Panc1 (cell line): Measurements from ENCODE around the gene DHX57. TPM values are rescaled to one million over a fixed set of nuclear protein-coding genes. Genes with fewer than 3 reads are reported as not detected.
"Not testable (repeated sequence)": the region's sequence is repeated elsewhere in the genome, so short reads cannot be mapped to it uniquely, and the experiment has no call there.

Experiments
- ATAC-seq: fragments of 200-7000 bp; cut with Tn5 transposase; 2 replicates; pipeline ENCODE4 v1.9.1; 2020; ENCODE audit warnings: mild to moderate bottlenecking, moderate library complexity
- BruUV-seq: library from RNA; stranded (reverse); fragments of 400-500 nt; replicated peaks from 2 replicates; lab custom pipeline; 2021; lab: Mats Ljungman, UMichigan
- CTCF ChIA-PET: fragments of 300-600 bp; sonication (Branson Sonifier 250); formaldehyde crosslinking; loops from one replicate; lab custom pipeline; 2022; ENCODE audit warnings: antibody characterized with exemption; lab: Charles Lee
- POLR2A ChIA-PET: fragments of 300-600 bp; sonication (Branson Sonifier 250); formaldehyde crosslinking; loops from one replicate; lab custom pipeline; 2022; ENCODE audit warnings: antibody characterized with exemption; lab: Charles Lee
- DNase-seq: peaks from one replicate; pipeline ENCODE4 v3.0.0-alpha.2; 2010; ENCODE audit warnings: low read depth, low spot score
- H3K27ac ChIP-seq: 2 replicates; pipeline ENCODE4 v1.5.1; 2011; ENCODE audit warnings: mild to moderate bottlenecking, low read length, inconsistent platforms
- H3K27me3 ChIP-seq: fragments of 200-500 bp; sonication (Bioruptor generic); 2 replicates; pipeline ENCODE4 v1.6.0; 2014; ENCODE audit warnings: low read length, inconsistent platforms; ENCODE audit not compliant: control insufficient read depth, insufficient read depth
- H3K36me3 ChIP-seq: fragments of 200-500 bp; sonication (Bioruptor generic); 2 replicates; pipeline ENCODE4 v1.5.1; 2014; ENCODE audit warnings: inconsistent platforms, mild to moderate bottlenecking, low read length, moderate library complexity; ENCODE audit not compliant: control insufficient read depth, insufficient read depth
- H3K4me1 ChIP-seq: 2 replicates; pipeline ENCODE4 v1.5.1; 2011; ENCODE audit warnings: inconsistent platforms, mild to moderate bottlenecking, low read length, moderate library complexity; ENCODE audit not compliant: control insufficient read depth, insufficient read depth
- H3K4me3 ChIP-seq, 2 experiments: 2 replicates each; pipeline ENCODE4 v1.5.1; 2011 to 2012; ENCODE audit warnings: low read depth in 2 of 2, low read length in 2 of 2, mild to moderate bottlenecking in 2 of 2, inconsistent platforms in 1 of 2, moderate library complexity in 1 of 2
- H3K9me3 ChIP-seq: fragments of 200-500 bp; sonication (Bioruptor generic); 2 replicates; pipeline ENCODE4 v1.5.1; 2014; ENCODE audit warnings: low read depth, mild to moderate bottlenecking, inconsistent platforms, low read length, moderate library complexity; ENCODE audit not compliant: control insufficient read depth, insufficient read depth
- CTCF ChIP-seq: fragments of 450-650 bp; IDR thresholded peaks from 2 replicates; pipeline ENCODE4 v1.5.1; 2017; ENCODE audit warnings: mild to moderate bottlenecking
- POLR2AphosphoS5 ChIP-seq: IDR thresholded peaks from 2 replicates; pipeline ENCODE4 v1.6.1; 2012; ENCODE audit warnings: mild to moderate bottlenecking, low read depth, low read length, moderate library complexity
- SIN3A ChIP-seq: IDR thresholded peaks from 2 replicates; pipeline ENCODE4 v1.6.1; 2012; ENCODE audit warnings: low read depth, mild to moderate bottlenecking, low read length, moderate library complexity, borderline replicate concordance; ENCODE audit not compliant: insufficient read depth
- TCF7L2 ChIP-seq: IDR thresholded peaks from 2 replicates; pipeline ENCODE4 v1.6.1; 2011; ENCODE audit warnings: mild to moderate bottlenecking, low read depth, low read length, inconsistent platforms
- in situ Hi-C: cut with HindIII; loops from 2 replicates; pipeline ENCODE4 v1.10.0; 2016; ENCODE audit warnings: low sequenced_read_pairs, low pct_unique_long_range_greater_than_20kb
- intact Hi-C: fragments of 100-400 bp; cut with micrococcal nuclease; formaldehyde crosslinking; loops from one replicate; pipeline ENCODE4 v1.10.0; 2022; ENCODE audit not compliant: unreplicated experiment
- total RNA-seq: library from RNA; stranded (reverse); gene quantifications from one replicate; pipeline ENCODE4 v1.2.1, GENCODE V29; 2021; ENCODE audit not compliant: unreplicated experiment
- TF ChIP-seq, protein P1 (sequence below), 2 experiments: IDR thresholded peaks; 2 replicates each; pipeline ENCODE4 v1.6.1; 2011 to 2012; ENCODE audit warnings: low read depth in 2 of 2, control low read depth in 1 of 2, low read length in 1 of 2, mild to moderate bottlenecking in 1 of 2, moderate library complexity in 1 of 2; ENCODE audit not compliant: insufficient read depth in 1 of 2

The DHX57 gene
- total RNA-seq, 1 experiment from 2014 or later: 20.6 TPM

DNA sequence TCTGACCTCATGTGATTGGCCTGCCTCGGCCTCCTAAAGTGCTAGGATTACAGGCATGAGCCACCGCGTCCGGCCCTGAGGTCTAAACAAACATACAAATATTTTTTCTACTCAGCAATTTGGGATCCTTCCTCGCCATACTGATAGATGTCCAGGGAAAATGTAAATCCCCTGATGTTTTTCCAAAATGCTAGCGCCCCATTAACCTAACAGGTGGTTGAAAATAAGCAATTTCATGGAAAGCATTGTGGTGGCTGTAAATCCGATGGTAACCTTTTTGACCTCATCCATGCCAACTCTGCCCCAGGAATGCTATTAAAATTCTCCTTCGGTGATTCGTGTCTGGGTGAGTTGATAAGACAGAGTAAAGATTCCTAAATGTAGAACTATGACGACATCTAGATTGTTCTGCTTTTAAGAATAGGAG, 78.5 kb downstream of the DHX57 start:
- ATAC-seq (peak; percentile 67), DNase-seq (no peak)
- Histone ChIP-seq H3K4me3 (no peak overlapping the region), H3K36me3 (no peaks in the 10 kb centered on the region), H3K27ac (no peak overlapping the region; the same call in 1 of the 2 replicates), H3K27me3 (no peaks in the 10 kb centered on the region), H3K9me3 (no peaks in the 10 kb centered on the region), H3K4me1 (peaks cover 12% of the 10 kb centered on the region)
- in situ Hi-C loops: no loop called here
- ChIA-PET CTCF (no interaction called here), POLR2A (no interaction called here)
- TF ChIP-seq SIN3A: no peak
- TF ChIP-seq CTCF: no peak
- no peak; the same call in 1 of the 2 replicates for TF ChIP-seq TCF7L2
- TF ChIP-seq, protein P1, sequence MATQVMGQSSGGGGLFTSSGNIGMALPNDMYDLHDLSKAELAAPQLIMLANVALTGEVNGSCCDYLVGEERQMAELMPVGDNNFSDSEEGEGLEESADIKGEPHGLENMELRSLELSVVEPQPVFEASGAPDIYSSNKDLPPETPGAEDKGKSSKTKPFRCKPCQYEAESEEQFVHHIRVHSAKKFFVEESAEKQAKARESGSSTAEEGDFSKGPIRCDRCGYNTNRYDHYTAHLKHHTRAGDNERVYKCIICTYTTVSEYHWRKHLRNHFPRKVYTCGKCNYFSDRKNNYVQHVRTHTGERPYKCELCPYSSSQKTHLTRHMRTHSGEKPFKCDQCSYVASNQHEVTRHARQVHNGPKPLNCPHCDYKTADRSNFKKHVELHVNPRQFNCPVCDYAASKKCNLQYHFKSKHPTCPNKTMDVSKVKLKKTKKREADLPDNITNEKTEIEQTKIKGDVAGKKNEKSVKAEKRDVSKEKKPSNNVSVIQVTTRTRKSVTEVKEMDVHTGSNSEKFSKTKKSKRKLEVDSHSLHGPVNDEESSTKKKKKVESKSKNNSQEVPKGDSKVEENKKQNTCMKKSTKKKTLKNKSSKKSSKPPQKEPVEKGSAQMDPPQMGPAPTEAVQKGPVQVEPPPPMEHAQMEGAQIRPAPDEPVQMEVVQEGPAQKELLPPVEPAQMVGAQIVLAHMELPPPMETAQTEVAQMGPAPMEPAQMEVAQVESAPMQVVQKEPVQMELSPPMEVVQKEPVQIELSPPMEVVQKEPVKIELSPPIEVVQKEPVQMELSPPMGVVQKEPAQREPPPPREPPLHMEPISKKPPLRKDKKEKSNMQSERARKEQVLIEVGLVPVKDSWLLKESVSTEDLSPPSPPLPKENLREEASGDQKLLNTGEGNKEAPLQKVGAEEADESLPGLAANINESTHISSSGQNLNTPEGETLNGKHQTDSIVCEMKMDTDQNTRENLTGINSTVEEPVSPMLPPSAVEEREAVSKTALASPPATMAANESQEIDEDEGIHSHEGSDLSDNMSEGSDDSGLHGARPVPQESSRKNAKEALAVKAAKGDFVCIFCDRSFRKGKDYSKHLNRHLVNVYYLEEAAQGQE (IDR thresholded peaks at IDR 0.05; ENCODE audit: insufficient read depth in 1 of 2, low read depth in 2 of 2, low read length in 1 of 2): no peak
- TF ChIP-seq POLR2AphosphoS5: no peak
- BruUV-seq: no TSS peak
- intact Hi-C loops: no loop called here

- DNase-seq, POLR2A ChIA-PET, BruUV-seq, H3K9me3 ChIP-seq, H3K27me3 ChIP-seq, intact Hi-C loops, H3K4me3 ChIP-seq, in situ Hi-C loops, CTCF ChIA-PET, H3K36me3 ChIP-seq, ATAC-seq, H3K27ac ChIP-seq: not testable (repeated sequence)
- peaks cover 12% of the 10 kb centered on the region for H3K4me1 ChIP-seq
Measured at GRCh38 chr2:38795016-38795415, 80.7 kb downstream of the DHX57 start.

DNA sequence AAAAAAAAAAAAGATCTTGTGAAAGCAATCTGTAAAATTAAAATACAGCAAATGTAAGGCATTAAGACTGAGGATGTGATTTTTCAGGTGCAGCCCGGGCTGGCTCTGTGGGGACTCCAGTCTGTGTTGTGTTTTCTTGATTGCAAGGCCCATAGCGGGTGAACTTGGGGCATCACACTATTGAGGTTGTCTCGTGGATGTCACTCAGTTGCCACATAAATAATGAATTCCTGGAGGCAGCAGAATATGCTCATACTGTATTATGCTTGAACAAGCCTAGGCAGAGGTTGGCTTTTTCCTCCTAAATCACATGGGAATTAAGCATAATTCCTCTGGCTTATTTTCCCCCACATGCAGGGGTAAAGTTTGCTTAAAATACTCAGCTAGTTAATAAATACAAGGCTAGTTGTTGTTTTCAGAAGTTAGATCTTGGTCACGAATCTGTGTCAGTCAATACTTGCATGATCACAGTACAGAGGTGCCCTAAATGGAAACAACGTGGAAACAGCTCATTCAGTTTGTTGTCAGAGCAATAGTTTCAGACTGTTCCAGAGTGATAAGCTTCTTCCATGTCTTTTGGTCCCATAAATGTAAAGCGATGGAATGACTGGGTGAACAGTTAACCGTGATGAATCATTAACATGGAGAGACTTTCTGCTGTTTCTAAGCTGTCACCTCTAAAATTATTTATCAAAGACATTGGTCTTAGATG, 81.3 kb downstream of the DHX57 start:
- no peak for ATAC-seq

More for the DNA sequence above, 81.3 kb downstream of the DHX57 start:
- CTCF ChIA-PET: no interaction called here
- no peak for TF ChIP-seq POLR2AphosphoS5
- TF ChIP-seq, protein P1 (IDR thresholded peaks at IDR 0.05; ENCODE audit: insufficient read depth in 1 of 2, low read depth in 2 of 2, low read length in 1 of 2): no peak
- TF ChIP-seq SIN3A: no peak
- TF ChIP-seq TCF7L2: no peak
- no peak for TF ChIP-seq CTCF
- no peak for DNase-seq
- POLR2A ChIA-PET: no interaction called here
- intact Hi-C loops (no loop called here), in situ Hi-C loops (no loop called here)
- no peaks in the 10 kb centered on the region for H3K9me3 ChIP-seq
- BruUV-seq: no TSS peak
- H3K27ac ChIP-seq: no peak overlapping the region; the same call in 1 of the 2 replicates
- H3K27me3 ChIP-seq: no peaks in the 10 kb centered on the region
- no peak overlapping the region for H3K4me3 ChIP-seq
- H3K4me1 ChIP-seq: peaks cover 12% of the 10 kb centered on the region
- H3K36me3 ChIP-seq: no peaks in the 10 kb centered on the region
